Endothelial cell of umbilical vein (primary cell): Measurements from ENCODE around the gene RBMS1.

Experiments used
- EZH2 ChIP-seq: IDR thresholded peaks from 2 replicates; pipeline ENCODE4 v1.6.1; 2012; ENCODE audit warnings: borderline replicate concordance, low read depth, mild to moderate bottlenecking, moderate library complexity, low read length, inconsistent platforms; ENCODE audit not compliant: severe bottlenecking
- FOS ChIP-seq: IDR thresholded peaks from 2 replicates; pipeline ENCODE4 v1.6.1; 2011; ENCODE audit warnings: mild to moderate bottlenecking, low read length, moderate library complexity, borderline replicate concordance; ENCODE audit not compliant: insufficient read depth
- GATA2 ChIP-seq: IDR thresholded peaks from 2 replicates; pipeline ENCODE4 v1.7.0; 2011; ENCODE audit warnings: low read depth, mild to moderate bottlenecking, moderate library complexity, mixed read lengths, low read length; ENCODE audit not compliant: insufficient read length, insufficient read depth
- JUN ChIP-seq: IDR thresholded peaks from 2 replicates; pipeline ENCODE4 v1.6.1; 2011; ENCODE audit warnings: borderline replicate concordance, low read depth; ENCODE audit not compliant: insufficient read length, insufficient read depth
- MAX ChIP-seq: IDR thresholded peaks from 2 replicates; pipeline ENCODE4 v1.6.1; 2011; ENCODE audit not compliant: insufficient read depth, insufficient read length
- MYC ChIP-seq: IDR thresholded peaks from one replicate; pipeline ENCODE4 v1.6.1; 2011; ENCODE audit warnings: mild to moderate bottlenecking, low read depth, low read length
- POLR2A ChIP-seq: IDR thresholded peaks from 2 replicates; pipeline ENCODE4 v1.6.1; 2012; ENCODE audit warnings: low read depth, mild to moderate bottlenecking, control low read depth, low read length
- POLR2AphosphoS5 ChIP-seq: IDR thresholded peaks from 2 replicates; pipeline ENCODE4 v1.6.1; 2012; ENCODE audit warnings: low read depth, mild to moderate bottlenecking, control low read depth, low read length, moderate library complexity; ENCODE audit not compliant: insufficient read depth
- TF ChIP-seq, protein P1 (sequence below), 2 donors: IDR thresholded peaks; 1 replicate in 1 of 2; 2 replicates in 1 of 2; pipeline ENCODE4 v1.5.1; 2011; ENCODE audit warnings: low read length in 2 of 2, mild to moderate bottlenecking in 2 of 2, moderate library complexity in 2 of 2, control low read depth in 1 of 2, inconsistent platforms in 1 of 2, low read depth in 1 of 2; ENCODE audit not compliant: insufficient read depth in 1 of 2; ENCODE audit errors: extremely low read depth in 1 of 2

- TF ChIP-seq POLR2AphosphoS5 (no peak), EZH2 (no peak), MAX (no peak), POLR2A (no peak), JUN (peak; percentile 77), MYC (no peak), FOS (peak; percentile 69), GATA2 (peak; percentile 28)
- TF ChIP-seq, protein P1, sequence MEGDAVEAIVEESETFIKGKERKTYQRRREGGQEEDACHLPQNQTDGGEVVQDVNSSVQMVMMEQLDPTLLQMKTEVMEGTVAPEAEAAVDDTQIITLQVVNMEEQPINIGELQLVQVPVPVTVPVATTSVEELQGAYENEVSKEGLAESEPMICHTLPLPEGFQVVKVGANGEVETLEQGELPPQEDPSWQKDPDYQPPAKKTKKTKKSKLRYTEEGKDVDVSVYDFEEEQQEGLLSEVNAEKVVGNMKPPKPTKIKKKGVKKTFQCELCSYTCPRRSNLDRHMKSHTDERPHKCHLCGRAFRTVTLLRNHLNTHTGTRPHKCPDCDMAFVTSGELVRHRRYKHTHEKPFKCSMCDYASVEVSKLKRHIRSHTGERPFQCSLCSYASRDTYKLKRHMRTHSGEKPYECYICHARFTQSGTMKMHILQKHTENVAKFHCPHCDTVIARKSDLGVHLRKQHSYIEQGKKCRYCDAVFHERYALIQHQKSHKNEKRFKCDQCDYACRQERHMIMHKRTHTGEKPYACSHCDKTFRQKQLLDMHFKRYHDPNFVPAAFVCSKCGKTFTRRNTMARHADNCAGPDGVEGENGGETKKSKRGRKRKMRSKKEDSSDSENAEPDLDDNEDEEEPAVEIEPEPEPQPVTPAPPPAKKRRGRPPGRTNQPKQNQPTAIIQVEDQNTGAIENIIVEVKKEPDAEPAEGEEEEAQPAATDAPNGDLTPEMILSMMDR (IDR thresholded peaks at IDR 0.05; ENCODE audit: extremely low read depth in 1 of 2, insufficient read depth in 1 of 2, low read depth in 1 of 2, low read length in 2 of 2), result no peak
These were observed 75.2 kb downstream of the RBMS1 start for GRCh38 chr2:160418398-160418765.
